RCC 7860 (cell line): Measurements from ENCODE around the gene GDF11.

ENCODE experiments used
- DNase-seq: peaks from one replicate; pipeline ENCODE4 v3.0.0-alpha.2; 2015; ENCODE audit warnings: low spot score
- FAIRE-seq: peaks from 2 replicates; lab custom pipeline; 2012; peaks lifted over from hg19 to GRCh38; lab: Jason Lieb, UNC

The GDF11 gene

GRCh38 chr12:55742719-55743405, at the start of gene GDF11:
TSS of gene GDF11 (plus strand) at chr12:55743122. CDS start at chr12:55743317, 195 bp downstream.
- FAIRE-seq (no peak), DNase-seq (peak; percentile 41)

GRCh38 chr12:55693323-55694187, 49.4 kb upstream of the GDF11 start:
- DNase-seq = no peak
- no peak for FAIRE-seq

DNA sequence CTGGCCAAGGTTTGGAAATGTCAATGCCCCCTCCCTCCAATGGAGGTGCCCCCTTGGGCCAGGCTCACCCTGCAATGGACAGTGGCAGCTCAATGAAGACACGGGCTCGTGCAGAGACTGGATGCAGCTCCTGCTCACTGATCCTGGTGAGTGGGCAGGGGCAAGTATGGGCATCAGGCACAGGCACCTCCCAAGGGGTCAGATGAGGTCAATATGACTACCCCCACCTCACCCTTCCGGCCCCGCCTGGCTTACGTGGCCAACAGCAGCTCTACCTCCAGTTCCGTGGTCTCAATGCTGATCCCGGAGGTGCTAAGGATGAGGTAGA, 48.8 kb upstream of the GDF11 start:
- FAIRE-seq (no peak), DNase-seq (no peak)

GRCh38 chr12:55694651-55695050, 48.3 kb upstream of the GDF11 start:
- DNase-seq (no peak), FAIRE-seq (no peak)

DNA sequence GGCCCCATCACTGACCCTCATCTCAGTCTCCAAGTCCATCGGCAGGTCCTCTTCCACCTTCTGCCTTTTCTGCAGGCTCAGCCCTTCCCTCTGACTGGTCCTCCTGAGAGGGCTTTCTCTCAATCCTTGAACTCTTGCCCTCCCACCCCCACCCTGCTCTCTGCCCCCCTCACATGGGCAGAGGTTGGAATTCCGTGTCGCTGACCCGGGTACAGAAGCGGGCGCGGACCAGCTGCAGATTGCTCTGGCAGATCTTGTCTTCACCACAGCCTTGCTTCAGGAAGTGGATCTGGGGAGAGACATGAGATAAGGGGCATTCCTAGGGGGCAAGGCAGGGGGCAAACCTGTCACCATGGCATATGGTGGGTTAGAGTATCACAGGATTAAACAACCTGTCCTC, 47.6 kb upstream of the GDF11 start:
- DNase-seq = no peak
- no peak for FAIRE-seq

DNA sequence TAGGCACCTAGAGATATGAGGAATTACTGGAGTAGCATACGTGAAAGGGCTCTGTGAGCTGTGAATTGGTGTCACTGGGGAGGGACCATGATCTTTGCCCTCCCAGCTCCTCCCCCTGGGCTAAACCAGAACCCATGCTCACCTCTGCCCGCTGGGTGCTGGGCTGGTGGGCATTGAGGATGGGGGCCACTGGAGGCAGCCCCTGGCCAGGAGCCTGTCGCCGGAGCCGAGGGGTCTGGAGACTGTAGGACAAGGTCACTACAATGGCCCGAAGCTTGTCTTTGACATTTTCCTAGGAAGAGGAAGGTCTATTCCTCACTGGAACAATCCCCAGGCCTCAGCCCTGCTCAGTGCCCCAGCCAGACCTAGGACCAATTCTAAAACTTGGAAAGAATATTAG, 46.8 kb upstream of the GDF11 start:
- FAIRE-seq (no peak), DNase-seq (no peak)

- no peak for DNase-seq
- no peak for FAIRE-seq
These were observed 46.0 kb upstream of the GDF11 start for GRCh38 chr12:55696796-55697462.

DNA sequence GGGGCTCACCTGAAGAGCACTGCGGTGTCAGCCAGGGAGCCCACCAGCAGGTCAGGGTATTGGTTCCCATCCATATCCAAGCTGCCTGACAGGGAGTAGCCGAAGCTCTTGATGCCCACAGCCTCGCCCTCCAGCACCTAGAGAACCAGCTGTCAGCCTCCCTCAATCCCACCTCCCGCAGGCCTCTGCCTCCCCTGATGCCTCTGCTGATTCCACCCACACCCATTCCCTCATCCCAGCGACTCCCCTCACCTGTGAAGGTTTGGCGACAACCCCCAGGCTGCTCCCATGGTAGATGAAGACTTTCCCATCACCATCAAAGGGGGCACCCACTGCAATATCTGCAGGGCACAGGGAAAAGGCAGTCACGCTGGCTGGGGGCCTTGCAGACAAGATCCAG, 45.2 kb upstream of the GDF11 start:
- DNase-seq (no peak), FAIRE-seq (no peak)

DNA sequence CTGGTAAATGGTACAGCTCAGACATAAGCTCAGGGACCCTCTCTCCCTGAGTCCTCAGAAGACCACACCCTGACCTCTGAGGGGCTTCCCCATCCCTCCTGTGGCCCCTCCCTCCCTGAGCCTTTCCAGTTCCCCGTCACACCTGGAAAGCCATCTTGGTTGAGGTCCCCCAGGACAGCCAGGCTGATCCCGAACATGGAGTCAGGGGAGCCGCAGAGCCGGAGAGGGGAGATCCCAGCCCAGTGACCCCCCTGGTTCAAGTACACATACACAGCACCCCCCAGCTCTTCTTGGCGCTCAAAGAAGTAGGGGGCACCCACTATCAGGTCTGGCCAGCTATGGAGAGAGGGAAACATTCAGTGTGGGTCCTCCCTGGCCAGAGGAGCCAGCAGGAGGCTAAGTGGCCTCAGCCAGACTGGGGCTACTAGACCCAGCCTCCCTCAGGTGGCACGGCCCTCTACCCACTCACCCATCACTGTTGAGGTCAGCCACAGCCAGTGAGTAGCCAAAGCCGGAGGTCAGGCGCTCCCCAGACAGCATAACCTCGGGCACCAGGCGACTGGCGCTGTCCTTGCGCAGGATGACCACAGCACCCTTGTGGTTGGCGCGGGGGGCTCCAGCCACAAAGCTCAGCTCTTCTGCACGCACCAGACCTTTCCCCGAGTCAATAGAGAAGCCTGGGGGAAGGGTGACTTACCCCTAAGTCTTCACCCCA, 44.5 kb upstream of the GDF11 start:
- DNase-seq = no peak
- no peak for FAIRE-seq

- FAIRE-seq (no peak), DNase-seq (no peak)
These were observed 44.0 kb upstream of the GDF11 start for GRCh38 chr12:55698965-55699364.

- DNase-seq (no peak), FAIRE-seq (no peak)
These were observed 43.4 kb upstream of the GDF11 start for GRCh38 chr12:55699471-55700055.

- FAIRE-seq (no peak), DNase-seq (no peak)
These were observed 42.5 kb upstream of the GDF11 start for GRCh38 chr12:55700255-55701018.

DNA sequence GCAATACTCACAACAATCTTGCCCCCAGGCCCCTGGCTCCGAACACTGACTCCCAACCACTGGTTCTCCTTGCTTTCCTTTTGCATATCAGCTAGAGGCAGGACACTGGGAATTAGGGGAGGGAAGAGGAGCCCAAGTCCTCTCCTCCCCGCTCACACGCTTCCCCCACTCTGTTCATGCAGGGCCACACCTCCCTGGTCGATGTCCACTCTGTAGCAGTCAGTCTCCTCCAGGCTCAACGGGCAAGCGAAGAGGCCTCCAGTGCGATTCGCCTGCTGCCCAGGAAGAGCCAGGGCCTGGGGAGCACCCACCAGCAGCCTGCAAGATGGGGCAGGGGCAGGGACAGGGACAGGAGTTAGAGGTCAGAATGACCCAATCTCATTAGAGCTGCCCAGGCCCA, 40.1 kb upstream of the GDF11 start:
- DNase-seq = no peak
- no peak for FAIRE-seq

DNA sequence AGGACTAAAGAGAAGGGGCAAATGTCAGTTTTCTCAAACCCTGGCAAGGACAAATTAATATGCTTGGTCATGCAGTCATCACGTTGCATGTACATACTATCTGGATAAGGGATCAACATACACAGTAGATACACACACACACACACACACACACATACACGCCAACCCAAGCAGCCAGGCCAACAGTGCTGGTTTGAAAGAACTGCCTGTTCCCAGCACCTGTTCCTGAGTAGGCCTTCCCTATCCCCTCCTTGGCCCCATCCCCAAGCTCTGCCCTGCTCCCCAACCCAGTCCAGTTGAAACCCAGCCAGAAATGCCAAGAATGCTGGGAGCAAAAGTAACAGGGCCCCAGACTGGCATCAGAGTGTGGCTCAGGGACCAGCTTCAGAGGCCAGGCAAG, 39.6 kb upstream of the GDF11 start:
- no peak for FAIRE-seq
- DNase-seq = no peak

- DNase-seq (no peak), FAIRE-seq (no peak)
These were observed 38.8 kb upstream of the GDF11 start for GRCh38 chr12:55703901-55704761.

DNA sequence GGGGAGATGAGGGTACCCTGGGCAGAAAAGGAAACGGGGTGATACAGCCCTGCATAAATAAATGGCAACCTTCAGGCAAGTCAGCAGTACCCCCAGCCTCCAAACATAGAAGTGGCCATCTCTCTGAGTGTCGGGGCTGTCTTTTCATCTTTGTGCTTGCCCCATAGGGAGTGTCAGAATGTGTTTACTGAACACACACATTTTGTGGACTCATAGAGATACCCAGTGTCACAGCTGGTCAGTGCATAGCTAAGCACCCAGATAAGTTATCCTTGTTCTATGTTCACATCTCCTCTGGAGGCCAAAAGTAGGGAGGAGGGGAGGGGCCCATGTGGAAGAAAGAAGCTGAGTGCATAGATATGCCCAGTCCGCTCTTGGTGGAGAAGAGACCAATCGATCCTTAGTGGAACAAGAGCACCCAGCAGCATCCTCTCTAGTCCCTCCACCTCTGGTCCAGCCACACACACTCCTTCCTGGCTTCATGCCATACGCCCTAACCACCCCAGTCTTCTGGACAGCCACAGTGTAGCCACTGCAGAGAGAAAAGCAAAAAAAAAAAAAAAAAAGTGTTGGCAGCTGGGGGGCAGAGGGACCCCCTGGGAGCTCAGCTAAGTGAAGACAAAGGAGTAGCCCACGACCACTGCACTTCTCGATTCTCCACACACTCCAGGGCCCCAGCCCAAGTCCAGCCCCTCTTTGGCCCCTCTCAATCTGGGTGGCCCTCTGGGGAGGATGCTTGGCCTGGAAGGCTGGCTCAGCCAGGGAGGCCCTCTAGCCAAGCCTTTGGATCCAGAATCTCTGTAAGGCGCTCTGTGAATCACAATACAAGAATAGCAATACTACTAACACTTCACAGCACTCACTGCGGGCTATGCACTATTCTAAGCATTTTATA, 37.9 kb upstream of the GDF11 start:
- FAIRE-seq = no peak
- no peak for DNase-seq

- DNase-seq = no peak
- no peak for FAIRE-seq
These were observed 37.0 kb upstream of the GDF11 start for GRCh38 chr12:55705782-55706402.
